Osteoblast (primary cell): ENCODE results near the gene TYMP. TPM values are rescaled to one million over a fixed set of nuclear protein-coding genes. Genes with fewer than 3 reads are reported as not detected.

Source experiments
- DNase-seq: peaks from one replicate; pipeline ENCODE4 v3.0.0; 2011; ENCODE audit warnings: low spot score, mixed read lengths; ENCODE audit not compliant: insufficient read length; ENCODE audit errors: missing footprints
- H2AFZ ChIP-seq: 2 replicates; pipeline ENCODE4 v1.6.0; 2011; ENCODE audit warnings: mild to moderate bottlenecking, low read length
- H3K27ac ChIP-seq: 2 replicates; pipeline ENCODE4 v1.5.1; 2011; ENCODE audit warnings: mild to moderate bottlenecking, low read depth, low read length, moderate library complexity
- H3K27me3 ChIP-seq: 2 replicates; pipeline ENCODE4 v1.6.0; 2012; ENCODE audit warnings: mild to moderate bottlenecking, control low read depth, inconsistent platforms, low read length, moderate library complexity; ENCODE audit not compliant: insufficient read depth
- H3K36me3 ChIP-seq: 2 replicates; pipeline ENCODE4 v1.5.1; 2011; ENCODE audit warnings: mild to moderate bottlenecking, low read length, control low read depth, moderate library complexity; ENCODE audit not compliant: insufficient read depth
- H3K4me1 ChIP-seq: 2 replicates; pipeline ENCODE4 v1.5.1; 2011; ENCODE audit warnings: mild to moderate bottlenecking, low read length, control low read depth, moderate library complexity; ENCODE audit not compliant: insufficient read depth
- H3K4me2 ChIP-seq: 2 replicates; pipeline ENCODE4 v1.6.0; 2011; ENCODE audit warnings: mild to moderate bottlenecking, low read length; ENCODE audit not compliant: insufficient read depth
- H3K4me3 ChIP-seq: fragments of 200-600 bp; sonication (generic); 3 replicates; pipeline ENCODE4 v1.5.1; 2012; ENCODE audit warnings: mild to moderate bottlenecking, low read length, inconsistent platforms; ENCODE audit not compliant: insufficient read depth
- H3K79me2 ChIP-seq: 2 replicates; pipeline ENCODE4 v1.6.0; 2012; ENCODE audit warnings: mild to moderate bottlenecking, low read length, control low read depth, inconsistent platforms; ENCODE audit not compliant: insufficient read depth
- H3K9me3 ChIP-seq: 2 replicates; pipeline ENCODE4 v1.5.1; 2011; ENCODE audit warnings: low read depth, low read length, control low read depth
- H4K20me1 ChIP-seq: 2 replicates; pipeline ENCODE4 v1.6.0; 2012; ENCODE audit warnings: mild to moderate bottlenecking, low read length, control low read depth; ENCODE audit not compliant: insufficient read depth
- total RNA-seq: library from RNA; depleted of rRNA; stranded (reverse); fragments of >200 nt; gene quantifications from 2 replicates; pipeline ENCODE4 v1.2.3, GENCODE V29; 2012
- TF ChIP-seq, protein P1 (sequence below): IDR thresholded peaks from 2 replicates; pipeline ENCODE4 v1.5.1; 2011; ENCODE audit warnings: mild to moderate bottlenecking, low read depth, low read length, moderate library complexity; ENCODE audit errors: extremely low read depth

Gene TYMP
- total RNA-seq, 1 donor: 30.0 TPM

GRCh38 chr22:50502096-50502495 is 27.7 kb downstream of the TYMP start:
- Histone ChIP-seq H3K27ac (no peak overlapping the region), H3K4me3 (no peak overlapping the region), H3K27me3 (no peaks in the 10 kb centered on the region), H3K4me1 (peaks cover 4% of the 10 kb centered on the region), H3K9me3 (no peaks in the 10 kb centered on the region), H3K4me2 (no peak overlapping the region), H2AFZ (no peak overlapping the region), H4K20me1 (peaks cover 14% of the 10 kb centered on the region), H3K36me3 (peaks cover 17% of the 10 kb centered on the region), H3K79me2 (peaks cover 24% of the 10 kb centered on the region)
- TF ChIP-seq, protein P1, sequence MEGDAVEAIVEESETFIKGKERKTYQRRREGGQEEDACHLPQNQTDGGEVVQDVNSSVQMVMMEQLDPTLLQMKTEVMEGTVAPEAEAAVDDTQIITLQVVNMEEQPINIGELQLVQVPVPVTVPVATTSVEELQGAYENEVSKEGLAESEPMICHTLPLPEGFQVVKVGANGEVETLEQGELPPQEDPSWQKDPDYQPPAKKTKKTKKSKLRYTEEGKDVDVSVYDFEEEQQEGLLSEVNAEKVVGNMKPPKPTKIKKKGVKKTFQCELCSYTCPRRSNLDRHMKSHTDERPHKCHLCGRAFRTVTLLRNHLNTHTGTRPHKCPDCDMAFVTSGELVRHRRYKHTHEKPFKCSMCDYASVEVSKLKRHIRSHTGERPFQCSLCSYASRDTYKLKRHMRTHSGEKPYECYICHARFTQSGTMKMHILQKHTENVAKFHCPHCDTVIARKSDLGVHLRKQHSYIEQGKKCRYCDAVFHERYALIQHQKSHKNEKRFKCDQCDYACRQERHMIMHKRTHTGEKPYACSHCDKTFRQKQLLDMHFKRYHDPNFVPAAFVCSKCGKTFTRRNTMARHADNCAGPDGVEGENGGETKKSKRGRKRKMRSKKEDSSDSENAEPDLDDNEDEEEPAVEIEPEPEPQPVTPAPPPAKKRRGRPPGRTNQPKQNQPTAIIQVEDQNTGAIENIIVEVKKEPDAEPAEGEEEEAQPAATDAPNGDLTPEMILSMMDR: no peak
- peak; percentile 52 for DNase-seq

- no peaks in the 10 kb centered on the region for H3K9me3 ChIP-seq
- peaks cover 7% of the 10 kb centered on the region for H3K79me2 ChIP-seq
- H3K27me3 ChIP-seq: no peaks in the 10 kb centered on the region
- no peak overlapping the region for H3K4me3 ChIP-seq
- no peak overlapping the region for H2AFZ ChIP-seq
- H3K4me2 ChIP-seq: no peak overlapping the region
- no peaks in the 10 kb centered on the region for H3K4me1 ChIP-seq
- H4K20me1 ChIP-seq: peaks cover 10% of the 10 kb centered on the region
- TF ChIP-seq, protein P1: no peak
- peaks cover 17% of the 10 kb centered on the region for H3K36me3 ChIP-seq
- DNase-seq: peak; percentile 43
- H3K27ac ChIP-seq: no peak overlapping the region
These were observed 29.4 kb downstream of the TYMP start for GRCh38 chr22:50500452-50500851.

GRCh38 chr22:50498322-50498890 is 31.4 kb downstream of the TYMP start:
- Histone ChIP-seq H4K20me1 (peaks cover 7% of the 10 kb centered on the region), H3K36me3 (peaks cover 10% of the 10 kb centered on the region), H3K79me2 (no peaks in the 10 kb centered on the region), H3K9me3 (no peaks in the 10 kb centered on the region), H3K4me1 (no peaks in the 10 kb centered on the region), H3K4me2 (peak overlapping the region; percentile 7), H3K4me3 (no peak overlapping the region), H2AFZ (no peak overlapping the region), H3K27me3 (no peaks in the 10 kb centered on the region), H3K27ac (no peak overlapping the region)
- DNase-seq: peak; percentile 93
- TF ChIP-seq, protein P1: peak; percentile 73

DNA sequence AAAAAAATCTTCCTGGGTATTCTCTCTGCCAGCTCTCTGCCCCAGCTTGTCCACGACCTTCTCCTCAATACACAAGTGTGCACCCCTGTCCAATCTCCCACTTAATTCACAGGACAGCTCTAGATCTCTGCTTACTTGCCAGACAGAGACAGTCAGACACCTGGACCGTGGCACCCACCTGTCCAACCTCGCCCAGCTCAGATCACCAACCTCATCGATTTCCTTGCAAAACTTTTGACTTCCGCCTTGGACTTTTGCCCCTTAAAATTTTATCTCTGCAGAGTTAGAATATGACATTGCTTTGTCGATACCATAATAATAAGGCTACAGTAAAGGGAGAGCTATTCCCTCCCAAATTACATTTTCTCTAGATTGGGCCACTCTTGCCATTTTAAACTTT is 32.7 kb downstream of the TYMP start:
- Histone ChIP-seq H3K9me3 (no peaks in the 10 kb centered on the region), H3K79me2 (no peaks in the 10 kb centered on the region), H3K27me3 (no peaks in the 10 kb centered on the region), H3K4me3 (no peak overlapping the region), H3K4me2 (no peak overlapping the region), H3K36me3 (no peaks in the 10 kb centered on the region), H3K4me1 (no peaks in the 10 kb centered on the region), H2AFZ (no peak overlapping the region), H4K20me1 (peaks cover 2% of the 10 kb centered on the region), H3K27ac (no peak overlapping the region)
- DNase-seq: no peak
- TF ChIP-seq, protein P1: no peak
